Tibial nerve (tissue), 3 donors: ENCODE results near the gene ART1.

Experiments used
- CTCF ChIP-seq, 5 experiments: fragments of 200-600 bp in 3 of 5; fragments of 450-650 bp in 2 of 5; sonication (generic) in 3 of 5; IDR thresholded peaks; one replicate each; pipeline ENCODE4 v1.5.1; 2016 to 2019; ENCODE audit warnings: antibody characterized with exemption in 5 of 5, mild to moderate bottlenecking in 3 of 5, moderate library complexity in 2 of 5
- POLR2A ChIP-seq, 2 donors: fragments of 450-650 bp; IDR thresholded peaks; one replicate each; pipeline ENCODE4 v1.6.1; 2017; ENCODE audit warnings: antibody characterized with exemption in 2 of 2, mild to moderate bottlenecking in 2 of 2, moderate library complexity in 2 of 2

GRCh38 chr11:3627291-3627690 lies 17.6 kb upstream of the ART1 start:
- TF ChIP-seq CTCF (IDR thresholded peaks at IDR 0.05) (no peak), POLR2A (IDR thresholded peaks at IDR 0.05) (no peak)
